ENCODE results near the gene OPCML.

DNA sequence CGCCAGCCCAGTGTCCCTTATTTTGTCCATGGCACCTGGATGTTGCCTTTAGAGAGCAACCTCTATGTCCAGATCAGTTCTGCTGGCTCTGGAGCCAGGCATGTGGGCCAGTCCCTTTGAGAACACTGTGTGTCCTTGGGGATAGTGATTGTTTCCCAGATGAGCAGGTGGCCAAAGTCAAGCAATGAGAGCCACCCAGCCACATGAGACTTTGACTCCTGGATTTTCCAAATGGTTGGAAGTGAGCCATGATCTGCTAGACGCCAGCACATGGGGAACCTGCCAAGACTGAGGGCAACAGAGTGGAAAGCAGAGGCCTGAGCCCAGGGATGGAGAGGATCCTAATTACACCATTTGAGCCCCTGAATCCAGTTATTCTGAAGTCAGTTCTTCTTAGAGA, 479.8 kb downstream of the OPCML start:
- TF ChIP-seq, protein P1, sequence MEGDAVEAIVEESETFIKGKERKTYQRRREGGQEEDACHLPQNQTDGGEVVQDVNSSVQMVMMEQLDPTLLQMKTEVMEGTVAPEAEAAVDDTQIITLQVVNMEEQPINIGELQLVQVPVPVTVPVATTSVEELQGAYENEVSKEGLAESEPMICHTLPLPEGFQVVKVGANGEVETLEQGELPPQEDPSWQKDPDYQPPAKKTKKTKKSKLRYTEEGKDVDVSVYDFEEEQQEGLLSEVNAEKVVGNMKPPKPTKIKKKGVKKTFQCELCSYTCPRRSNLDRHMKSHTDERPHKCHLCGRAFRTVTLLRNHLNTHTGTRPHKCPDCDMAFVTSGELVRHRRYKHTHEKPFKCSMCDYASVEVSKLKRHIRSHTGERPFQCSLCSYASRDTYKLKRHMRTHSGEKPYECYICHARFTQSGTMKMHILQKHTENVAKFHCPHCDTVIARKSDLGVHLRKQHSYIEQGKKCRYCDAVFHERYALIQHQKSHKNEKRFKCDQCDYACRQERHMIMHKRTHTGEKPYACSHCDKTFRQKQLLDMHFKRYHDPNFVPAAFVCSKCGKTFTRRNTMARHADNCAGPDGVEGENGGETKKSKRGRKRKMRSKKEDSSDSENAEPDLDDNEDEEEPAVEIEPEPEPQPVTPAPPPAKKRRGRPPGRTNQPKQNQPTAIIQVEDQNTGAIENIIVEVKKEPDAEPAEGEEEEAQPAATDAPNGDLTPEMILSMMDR (conservative IDR thresholded peaks at IDR 0.05 in 1 of 2, IDR thresholded peaks at IDR 0.05 in 1 of 2; ENCODE audit: low read depth in 1 of 2, low read length in 2 of 2) = no peak
- TF ChIP-seq EZH2 (IDR thresholded peaks at IDR 0.05; ENCODE audit: low read length, missing control alignments) = no peak
